IMR-90 (cell line): ENCODE results near the gene RSAD1. TPM values are rescaled to one million over a fixed set of nuclear protein-coding genes. Genes with fewer than 3 reads are reported as not detected.

Experiments used
- ATAC-seq: fragments of 200-7000 bp; cut with Tn5 transposase; 2 replicates; pipeline ENCODE4 v1.9.1; 2020; ENCODE audit warnings: low read depth, mild to moderate bottlenecking, moderate library complexity
- BruUV-seq: library from RNA; stranded (reverse); fragments of 400-500 nt; replicated peaks from 2 replicates; lab custom pipeline; 2021; lab: Mats Ljungman, UMichigan
- CTCF ChIA-PET: fragments of 300-600 bp; formaldehyde crosslinking; extraction: SDS; loops from one replicate; lab custom pipeline; 2021; ENCODE audit warnings: antibody characterized with exemption; lab: Yijun Ruan, JAX
- POLR2A ChIA-PET: fragments of 300-600 bp; sonication (Branson Sonifier 250); formaldehyde crosslinking; loops from one replicate; lab custom pipeline; 2022; ENCODE audit warnings: antibody characterized with exemption; ENCODE audit not compliant: unreplicated experiment; lab: Charles Lee
- DNase-seq: peaks from one replicate; pipeline ENCODE4 v3.0.0; 2013
- H2AFZ ChIP-seq: replicated peaks from 2 replicates; pipeline ENCODE3; 2013; ENCODE audit warnings: low read length, mild to moderate bottlenecking; ENCODE audit not compliant: poor library complexity
- H2AK5ac ChIP-seq: 2 replicates; pipeline ENCODE4 v1.6.1; 2013; ENCODE audit warnings: low read depth, low read length, inconsistent platforms
- H2AK9ac ChIP-seq: replicated peaks from 2 replicates; pipeline ENCODE3; 2013; ENCODE audit warnings: mild to moderate bottlenecking, low read depth, low read length, moderate library complexity; ENCODE audit not compliant: poor library complexity
- H2BK120ac ChIP-seq: 2 replicates; pipeline ENCODE4 v1.6.1; 2013; ENCODE audit warnings: low read depth, low read length, inconsistent platforms
- H2BK15ac ChIP-seq: 3 replicates; pipeline ENCODE4 v1.6.1; 2013; ENCODE audit warnings: low read depth, low read length, inconsistent platforms
- H2BK20ac ChIP-seq: 2 replicates; pipeline ENCODE4 v1.6.1; 2013; ENCODE audit warnings: low read depth, mild to moderate bottlenecking, inconsistent platforms, low read length, moderate library complexity
- H2BK5ac ChIP-seq: 2 replicates; pipeline ENCODE4 v1.6.1; 2013; ENCODE audit warnings: mild to moderate bottlenecking, low read depth, low read length, inconsistent platforms; ENCODE audit not compliant: poor library complexity, severe bottlenecking
- H3K14ac ChIP-seq: replicated peaks from 2 replicates; pipeline ENCODE4 v1.6.1; 2013; ENCODE audit warnings: low read depth, low read length, inconsistent platforms
- H3K18ac ChIP-seq: 2 replicates; pipeline ENCODE4 v1.6.1; 2013; ENCODE audit warnings: low read depth, low read length, control low read depth
- H3K23ac ChIP-seq: 2 replicates; pipeline ENCODE4 v1.6.1; 2013; ENCODE audit warnings: low read depth, low read length, inconsistent platforms
- H3K27ac ChIP-seq: 2 replicates; pipeline ENCODE4 v1.5.1; 2013; ENCODE audit warnings: mild to moderate bottlenecking, control low read depth, low read length; ENCODE audit not compliant: insufficient read depth
- H3K27me3 ChIP-seq: 2 replicates; pipeline ENCODE4 v1.6.1; 2013; ENCODE audit warnings: low read length; ENCODE audit not compliant: control insufficient read depth, insufficient read depth
- H3K36me3 ChIP-seq: 2 replicates; pipeline ENCODE4 v1.6.1; 2013; ENCODE audit warnings: low read length, mixed read lengths; ENCODE audit not compliant: control insufficient read depth, insufficient read depth
- H3K4ac ChIP-seq: 2 replicates; pipeline ENCODE4 v1.6.1; 2013; ENCODE audit warnings: low read depth, low read length, inconsistent platforms
- H3K4me1 ChIP-seq: 2 replicates; pipeline ENCODE4 v1.6.1; 2013; ENCODE audit warnings: low read length, mixed read lengths; ENCODE audit not compliant: control insufficient read depth, insufficient read depth
- H3K4me2 ChIP-seq: 2 replicates; pipeline ENCODE4 v1.6.1; 2013; ENCODE audit warnings: low read depth, mild to moderate bottlenecking, control low read depth, low read length, moderate library complexity
- H3K4me3 ChIP-seq: 2 replicates; pipeline ENCODE4 v1.5.1; 2013; ENCODE audit warnings: low read depth, mild to moderate bottlenecking, control low read depth, low read length, moderate library complexity; ENCODE audit not compliant: insufficient read depth
- H3K56ac ChIP-seq: 2 replicates; pipeline ENCODE4 v1.6.1; 2013; ENCODE audit warnings: low read length, inconsistent platforms; ENCODE audit not compliant: insufficient read depth; ENCODE audit errors: extremely low read depth
- H3K79me1 ChIP-seq, 2 experiments: 2 replicates each; pipeline ENCODE4 v1.6.1; 2013; ENCODE audit warnings: low read length in 2 of 2, inconsistent platforms in 1 of 2, low read depth in 1 of 2
- H3K9ac ChIP-seq: 2 replicates; pipeline ENCODE4 v1.6.1; 2013; ENCODE audit warnings: low read depth, low read length, control low read depth
- H3K9me1 ChIP-seq: 2 replicates; pipeline ENCODE4 v1.6.1; 2013; ENCODE audit warnings: low read length, inconsistent platforms; ENCODE audit not compliant: insufficient read depth
- H3K9me3 ChIP-seq: 2 replicates; pipeline ENCODE4 v1.6.1; 2013; ENCODE audit warnings: low read length; ENCODE audit not compliant: control insufficient read depth, insufficient read depth
- H4K20me1 ChIP-seq: 2 replicates; pipeline ENCODE4 v1.6.1; 2013; ENCODE audit warnings: low read length, inconsistent platforms; ENCODE audit not compliant: insufficient read depth
- H4K5ac ChIP-seq: 2 replicates; pipeline ENCODE4 v1.6.1; 2013; ENCODE audit warnings: mild to moderate bottlenecking, low read depth, low read length, control low read depth
- H4K8ac ChIP-seq, 2 experiments: 2 replicates each; pipeline ENCODE4 v1.6.1; 2013; ENCODE audit warnings: low read depth in 2 of 2, low read length in 2 of 2, control low read depth in 1 of 2, inconsistent platforms in 1 of 2
- H4K91ac ChIP-seq: 2 replicates; pipeline ENCODE4 v1.6.1; 2013; ENCODE audit warnings: low read depth, low read length, inconsistent platforms; ENCODE audit not compliant: insufficient read depth
- BHLHE40 ChIP-seq: fragments of 150-350 bp; IDR thresholded peaks from 2 replicates; pipeline ENCODE4 v1.6.1; 2016; ENCODE audit warnings: mild to moderate bottlenecking, low read depth, low read length
- CEBPB ChIP-seq: IDR thresholded peaks from 2 replicates; pipeline ENCODE4 v1.6.1; 2012; ENCODE audit warnings: low read depth, low read length, improper control_type of control experiment
- CTCF ChIP-seq: conservative IDR thresholded peaks from 2 replicates; pipeline ENCODE4 v1.5.1; 2012; ENCODE audit warnings: mild to moderate bottlenecking, low read depth, low read length, improper control_type of control experiment
- MAZ ChIP-seq: IDR thresholded peaks from 2 replicates; pipeline ENCODE4 v1.6.1; 2012; ENCODE audit warnings: low read depth, mild to moderate bottlenecking, low read length, improper control_type of control experiment, moderate library complexity, borderline replicate concordance
- NFE2L2 ChIP-seq: fragments of 150-350 bp; IDR thresholded peaks from 2 replicates; pipeline ENCODE4 v1.6.1; 2016; ENCODE audit warnings: low read depth, mild to moderate bottlenecking, low read length
- POLR2A ChIP-seq: IDR thresholded peaks from 2 replicates; pipeline ENCODE4 v1.6.1; 2012; ENCODE audit warnings: mild to moderate bottlenecking, low read depth, low read length
- RCOR1 ChIP-seq: IDR thresholded peaks from 2 replicates; pipeline ENCODE4 v1.6.1; 2012; ENCODE audit warnings: mild to moderate bottlenecking, low read length, improper control_type of control experiment; ENCODE audit not compliant: insufficient replicate concordance
- SMC3 ChIP-seq: fragments of 150-350 bp; IDR thresholded peaks from 2 replicates; pipeline ENCODE4 v1.6.1; 2016; ENCODE audit warnings: low read depth, mild to moderate bottlenecking, antibody characterized with exemption, low read length, moderate library complexity
- USF2 ChIP-seq: fragments of 150-350 bp; IDR thresholded peaks from 2 replicates; pipeline ENCODE4 v1.6.1; 2017; ENCODE audit warnings: mild to moderate bottlenecking, antibody characterized with exemption, low read length, low read depth
- WGBS, 2 experiments: methylation state at CpG; one replicate each; pipeline versions ENCODE4 v1.1.5 to v1.1.7; 2013; ENCODE audit warnings: missing lambda C conversion rate in 2 of 2; ENCODE audit not compliant: insufficient read length in 1 of 2; ENCODE audit errors: extremely low coverage in 2 of 2; 5-methylcytosine and 5-hydroxymethylcytosine counted together
- dilution Hi-C: fragments of 300-500 bp; cut with HindIII; formaldehyde crosslinking; loops from one replicate; pipeline ENCODE4 v1.14.3; 2018; ENCODE audit warnings: low sequenced_read_pairs; ENCODE audit not compliant: unreplicated experiment
- in situ Hi-C: fragments of 300-500 bp; cut with MboI; formaldehyde crosslinking; loops from 3 replicates; pipeline ENCODE4 v1.14.3; 2019; ENCODE audit warnings: low sequenced_read_pairs, inconsistent platforms, mixed read lengths
- intact Hi-C: fragments of 100-400 bp; cut with micrococcal nuclease; formaldehyde crosslinking; loops from 2 replicates; pipeline ENCODE4 v1.10.0; 2022
- polyA plus RNA-seq, 3 experiments: library from polyadenylated mRNA; depleted of rRNA; stranded (reverse); fragments of >200 nt; gene quantifications; 2 replicates each; pipeline ENCODE4 v1.2.3, GENCODE V29; 2012; ENCODE audit warnings: low replicate concordance in 1 of 3
- total RNA-seq: library from RNA; depleted of rRNA; stranded (reverse); fragments of >200 nt; gene quantifications from 2 replicates; pipeline ENCODE4 v1.2.3, GENCODE V29; 2012

The RSAD1 gene
- total and polyA plus RNA-seq, 2 of the 4 experiments (the other 2 are of a cell fraction): 10.8 to 19.2 TPM

- ChIA-PET POLR2A (no interaction called here), CTCF (no interaction called here)
- Histone ChIP-seq H4K91ac (no peak overlapping the region), H3K9me1 (0 out of 2 replicates have a peak, but pooled peaks cover 7% of the 10 kb centered on the region), H2AFZ (no peak overlapping the region), H2BK5ac (no peak overlapping the region), H3K9ac (no peak overlapping the region), H3K4me2 (no peak overlapping the region), H3K4ac (no peak overlapping the region), H4K8ac (no peak overlapping the region), H2BK120ac (no peak overlapping the region), H3K27ac (no peak overlapping the region), H3K14ac (no peak overlapping the region), H3K9me3 (no peaks in the 10 kb centered on the region), H2AK5ac (no peak overlapping the region), H2BK15ac (no peak overlapping the region), H3K36me3 (0 out of 2 replicates have a peak, but pooled peaks cover 1% of the 10 kb centered on the region), H4K20me1 (peaks cover 11% of the 10 kb centered on the region; the same call in 1 of the 2 replicates), H3K56ac (no peak overlapping the region), H3K27me3 (no peaks in the 10 kb centered on the region), H3K23ac (no peak overlapping the region), H3K4me3 (no peak overlapping the region), H2BK20ac (no peak overlapping the region), H2AK9ac (no peak overlapping the region), H4K5ac (no peak overlapping the region), H3K79me1 (peaks cover 0 to 16% of the 10 kb centered on the region in 2 experiments; a peak in 2 of 4 replicates), H3K4me1 (peaks cover 4% of the 10 kb centered on the region; the same call in 1 of the 2 replicates), H3K18ac (no peak overlapping the region)
- dilution Hi-C loops (no loop called here), in situ Hi-C loops (no loop called here), intact Hi-C loops (no loop called here)
- ATAC-seq (no peak), DNase-seq (no peak)
- no peak for TF ChIP-seq CEBPB
- TF ChIP-seq NFE2L2: no peak
- TF ChIP-seq MAZ: no peak
- TF ChIP-seq SMC3: no peak
- TF ChIP-seq POLR2A: no peak
- no peak for TF ChIP-seq BHLHE40
- TF ChIP-seq USF2: no peak
- TF ChIP-seq RCOR1: no peak
- no peak for TF ChIP-seq CTCF
- no CpG with 5 or more reads among the region's 6 CpGs for WGBS, 2 experiments
- no TSS peak for BruUV-seq
These were observed 33.6 kb upstream of the RSAD1 start for GRCh38 chr17:50444841-50445715.
